Mesothelial cell of epicardium (in vitro differentiated cells): ENCODE measurements around the gene NAA30. TPM values are rescaled to one million over a fixed set of nuclear protein-coding genes. Genes with fewer than 3 reads are reported as not detected.
"Not testable (repeated sequence)": the region's sequence is repeated elsewhere in the genome, so short reads cannot be mapped to it uniquely, and the experiment has no call there.

Source experiments
- DNase-seq, 2 experiments: peaks; one replicate each; pipeline ENCODE4 v3.0.0; 2021; ENCODE audit warnings: low spot score in 2 of 2; ENCODE audit not compliant: unreplicated experiment in 2 of 2
- H3K27ac Mint-ChIP-seq: 2 replicates; pipeline ENCODE4 v1.8.0; 2021; ENCODE audit warnings: mixed read lengths
- H3K27me3 Mint-ChIP-seq: 2 replicates; pipeline ENCODE4 v1.8.0; 2021; ENCODE audit warnings: low read depth, mixed read lengths
- H3K36me3 Mint-ChIP-seq: 2 replicates; pipeline ENCODE4 v1.8.0; 2021; ENCODE audit warnings: mixed read lengths
- H3K4me1 Mint-ChIP-seq: 2 replicates; pipeline ENCODE4 v1.8.0; 2021; ENCODE audit warnings: mixed read lengths
- H3K4me3 Mint-ChIP-seq: 2 replicates; pipeline ENCODE4 v1.8.0; 2021; ENCODE audit warnings: mild to moderate bottlenecking, moderate library complexity, mixed read lengths
- H3K9me3 Mint-ChIP-seq: 2 replicates; pipeline ENCODE4 v1.8.0; 2021; ENCODE audit warnings: mixed read lengths
- CTCF ChIP-seq: fragments of 200-600 bp; sonication (generic); IDR thresholded peaks from one replicate; pipeline ENCODE4 v1.5.0; 2021; ENCODE audit warnings: antibody characterized with exemption; ENCODE audit not compliant: unreplicated experiment
- total RNA-seq: library from RNA; stranded (reverse); gene quantifications from 3 replicates; pipeline ENCODE4 v1.2.1, GENCODE V29; 2021

NAA30 gene
- 19.2 TPM in 3 replicates for total RNA-seq

- Mint-ChIP-seq H3K4me1 (peaks cover 44% of the 10 kb centered on the region), H3K4me3 (peak within 1 kb of the TSS; percentile 89), H3K27me3 (peaks cover 4% of the 10 kb centered on the region), H3K9me3 (no peaks in the 10 kb centered on the region), H3K27ac (peak within 1 kb of the TSS; percentile 96), H3K36me3 (peaks cover 1% of the 10 kb centered on the region)
- DNase-seq, result peak; percentile 77 to 86
- TF ChIP-seq CTCF, result no peak
Measured at GRCh38 chr14:57390037-57390805, at the start of gene NAA30. Gene NAA30, plus strand, starts transcription at chr14:57390586. Its CDS starts 372 bp downstream, at chr14:57390958.

GRCh38 chr14:57343545-57344297 is 46.7 kb upstream of the NAA30 start:
- H3K27me3 Mint-ChIP-seq, H3K4me1 Mint-ChIP-seq, H3K36me3 Mint-ChIP-seq, H3K9me3 Mint-ChIP-seq, DNase-seq, H3K27ac Mint-ChIP-seq: not testable (repeated sequence)
- peak overlapping the region; percentile 67 for H3K4me3 Mint-ChIP-seq

GRCh38 chr14:57345106-57345505 is 45.3 kb upstream of the NAA30 start:
- Mint-ChIP-seq H3K4me1 (no peaks in the 10 kb centered on the region), H3K27me3 (no peaks in the 10 kb centered on the region), H3K27ac (no peak overlapping the region), H3K4me3 (no peak overlapping the region), H3K9me3 (peaks cover 4% of the 10 kb centered on the region), H3K36me3 (no peaks in the 10 kb centered on the region)
- no peak for TF ChIP-seq CTCF
- DNase-seq, result no peak

- Mint-ChIP-seq H3K4me1 (no peaks in the 10 kb centered on the region), H3K27ac (no peak overlapping the region), H3K36me3 (no peaks in the 10 kb centered on the region), H3K9me3 (peaks cover 3% of the 10 kb centered on the region), H3K27me3 (no peaks in the 10 kb centered on the region), H3K4me3 (no peak overlapping the region)
- no peak for TF ChIP-seq CTCF
- DNase-seq, result no peak
Measured at GRCh38 chr14:57346741-57347140, 43.6 kb upstream of the NAA30 start.

GRCh38 chr14:57352396-57353170 is 37.8 kb upstream of the NAA30 start:
- H3K4me1 Mint-ChIP-seq, result no peaks in the 10 kb centered on the region
- H3K27me3 Mint-ChIP-seq, result no peaks in the 10 kb centered on the region
- no peaks in the 10 kb centered on the region for H3K36me3 Mint-ChIP-seq

More at GRCh38 chr14:57352396-57353170, 37.8 kb upstream of the NAA30 start:
- DNase-seq, result no peak
- H3K27ac Mint-ChIP-seq, result no peak overlapping the region
- no peak overlapping the region for H3K4me3 Mint-ChIP-seq
- TF ChIP-seq CTCF, result no peak
- no peaks in the 10 kb centered on the region for H3K9me3 Mint-ChIP-seq
